Eye (tissue), 1 donor: ENCODE measurements around the gene NUP210.
"Not testable (repeated sequence)": the region's sequence is repeated elsewhere in the genome, so short reads cannot be mapped to it uniquely, and the experiment has no call there.

Experiments
- DNase-seq: peaks from one replicate; pipeline ENCODE4 v3.0.0-alpha.2; 2015

NUP210 gene

DNA sequence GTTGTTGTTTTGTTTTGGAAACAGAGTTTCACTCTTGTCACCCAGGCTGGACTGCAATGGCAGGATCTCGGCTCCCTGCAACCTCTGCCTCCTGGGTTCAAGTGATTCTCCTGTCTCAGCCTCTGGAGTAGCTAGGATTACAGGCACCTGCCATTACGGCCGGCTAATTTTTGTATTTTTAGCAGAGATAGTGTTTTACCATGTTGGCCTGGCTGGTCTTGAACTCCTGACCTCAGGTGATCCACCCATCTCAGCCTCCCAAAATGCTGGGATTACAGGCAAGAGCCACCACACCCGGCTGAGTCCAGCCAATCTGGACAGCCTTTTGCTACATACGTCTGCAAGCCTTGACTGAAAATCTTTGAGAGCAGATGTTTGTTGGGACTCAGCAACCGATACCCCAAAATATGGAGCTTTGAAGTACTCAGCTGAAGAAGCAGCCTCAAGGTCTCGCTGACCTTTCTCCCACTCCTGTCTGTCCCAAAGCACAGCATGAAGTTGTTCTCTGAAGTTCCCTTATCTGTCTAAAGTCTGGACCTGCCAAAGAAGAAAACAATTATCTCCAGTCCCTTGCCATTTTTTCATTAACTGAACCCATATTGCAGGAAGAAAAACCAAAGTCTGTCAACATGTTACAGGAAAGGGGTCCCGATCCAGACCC, 9.6 kb upstream of the NUP210 start:
- DNase-seq: no peak

DNA sequence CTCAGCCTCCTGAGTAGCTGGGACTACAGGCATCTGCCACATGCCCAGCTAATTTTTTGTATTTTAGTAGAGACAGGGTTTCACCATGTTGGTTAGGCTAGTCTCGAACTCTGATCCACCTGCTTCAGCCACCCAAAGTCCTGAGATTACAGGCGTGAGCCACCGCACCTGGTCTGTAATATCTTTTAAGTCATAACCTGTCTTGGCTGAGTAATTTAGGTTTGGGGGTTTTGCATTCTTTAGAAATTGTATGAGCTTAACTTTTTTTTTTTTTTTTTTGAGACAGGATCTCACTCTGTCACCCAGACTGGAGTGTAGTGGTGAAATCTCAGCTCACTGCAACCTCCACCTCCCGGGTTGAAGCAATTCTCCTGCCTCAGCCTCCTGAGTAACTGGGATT, 8.6 kb upstream of the NUP210 start:
- DNase-seq: not testable (repeated sequence)

DNA sequence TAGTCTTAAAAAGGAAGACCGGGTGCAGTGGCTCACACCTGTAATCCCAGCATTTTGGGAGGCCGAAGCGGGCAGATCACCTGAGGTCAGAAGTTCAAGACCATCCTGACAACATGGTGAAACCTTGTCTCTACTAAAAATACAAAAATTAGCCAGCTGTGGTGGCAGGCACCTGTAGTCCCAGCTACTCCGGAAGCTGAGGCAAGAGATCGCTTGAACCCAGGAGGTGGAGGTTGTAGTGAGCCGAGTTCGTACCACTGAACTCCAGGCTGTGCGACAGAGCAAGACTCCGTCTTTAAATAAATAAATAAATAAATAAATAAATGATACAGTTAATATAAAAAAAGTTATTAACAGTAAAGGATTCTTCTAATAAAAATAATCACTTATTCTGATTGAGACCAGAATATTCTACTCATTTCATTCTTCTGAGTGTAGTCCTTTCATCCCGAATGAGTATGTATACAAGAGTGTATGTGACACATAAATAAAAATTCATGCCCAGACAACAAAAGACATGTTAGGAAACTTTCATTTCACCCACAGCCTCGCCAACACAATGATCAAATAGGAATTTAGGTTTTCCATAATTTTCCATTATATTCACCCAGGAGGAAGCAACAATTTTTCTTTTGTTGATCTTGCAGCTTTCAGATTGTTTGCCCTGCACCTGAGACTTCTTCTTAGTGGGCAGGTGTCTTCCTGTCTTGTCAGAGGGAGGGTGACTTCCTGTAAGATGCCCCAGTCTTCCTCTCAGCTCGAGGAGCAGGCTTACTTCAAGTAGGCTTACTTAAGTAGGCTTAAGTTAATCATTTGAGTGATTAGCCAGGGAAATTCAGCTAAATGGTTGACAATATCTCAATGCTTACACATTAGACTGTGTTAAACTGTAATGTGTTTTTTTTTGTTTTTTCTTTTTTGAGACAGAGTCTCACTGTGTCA, 7.8 kb upstream of the NUP210 start:
- DNase-seq: no peak

DNA sequence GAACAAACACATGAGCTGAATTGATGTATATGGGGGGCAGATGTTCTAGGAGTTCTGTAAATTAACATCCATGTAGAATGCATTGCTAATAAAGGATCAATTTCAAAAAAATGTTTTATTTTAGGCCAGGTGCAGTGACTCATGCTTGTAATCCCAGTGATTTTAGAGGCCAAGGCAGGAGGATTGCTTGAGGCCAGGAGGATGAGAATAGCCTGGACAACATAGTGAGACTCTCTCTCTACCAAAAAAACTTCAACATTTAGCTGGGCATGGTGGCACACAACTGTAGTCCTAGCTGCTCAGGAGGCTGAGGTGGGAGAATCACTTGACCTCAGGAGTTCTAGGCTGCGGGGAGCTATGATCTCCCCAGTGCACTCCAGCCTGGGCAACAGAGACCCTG, 6.5 kb upstream of the NUP210 start:
- no peak for DNase-seq

DNA sequence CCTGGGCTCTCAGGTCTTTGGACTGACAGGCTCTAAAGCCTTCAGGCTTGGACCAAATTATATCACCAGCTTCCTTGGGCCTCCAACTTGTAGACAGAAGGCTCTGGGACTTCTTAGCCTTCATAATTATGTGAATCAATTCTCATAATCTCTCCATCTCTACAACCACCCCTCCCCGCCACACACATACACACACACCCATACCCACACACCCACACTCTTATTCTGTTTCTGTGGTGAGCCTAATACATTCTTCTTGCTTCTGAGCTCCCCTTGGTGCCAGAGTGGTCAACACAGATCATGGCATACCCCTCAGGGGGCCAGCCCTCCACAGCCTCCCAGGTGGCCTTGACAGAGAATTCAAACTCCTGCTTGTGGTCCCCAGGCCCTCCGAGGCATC, 5.6 kb upstream of the NUP210 start:
- no peak for DNase-seq

DNA sequence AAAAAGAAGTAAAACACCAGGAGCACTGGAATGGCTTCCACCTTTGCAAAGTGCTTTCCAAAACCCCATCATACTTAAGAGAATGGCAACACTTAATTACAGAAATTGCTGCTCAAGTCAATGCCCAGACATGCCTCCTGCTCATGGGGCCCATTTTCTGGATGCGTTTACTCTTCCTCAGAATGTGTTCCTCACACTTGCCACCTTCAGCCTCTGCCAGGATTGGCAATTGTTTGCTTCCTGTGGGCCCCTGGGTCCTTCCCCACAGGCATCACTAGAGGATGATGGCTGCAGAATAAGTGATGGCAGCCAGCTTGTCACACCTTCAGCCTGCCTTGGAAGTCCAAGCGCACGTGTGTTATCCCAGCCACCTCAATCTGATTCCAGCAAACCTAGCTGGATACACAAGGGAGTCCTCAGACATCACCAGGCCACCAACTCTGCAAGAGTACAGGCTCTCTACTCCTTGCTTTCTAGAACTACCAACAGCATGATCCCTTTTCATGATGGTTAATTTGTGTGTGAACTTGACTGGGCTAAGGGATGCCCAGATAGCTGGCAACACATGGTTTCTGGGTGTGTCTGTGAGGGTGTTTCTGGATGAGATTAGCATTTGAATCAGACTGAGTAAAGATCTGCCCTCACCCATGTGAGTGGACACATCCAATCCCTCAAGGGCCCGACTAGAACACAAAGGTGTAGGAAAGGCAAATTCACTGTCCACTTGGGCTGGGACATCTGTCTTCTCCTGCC, 4.9 kb upstream of the NUP210 start:
- no peak for DNase-seq

DNA sequence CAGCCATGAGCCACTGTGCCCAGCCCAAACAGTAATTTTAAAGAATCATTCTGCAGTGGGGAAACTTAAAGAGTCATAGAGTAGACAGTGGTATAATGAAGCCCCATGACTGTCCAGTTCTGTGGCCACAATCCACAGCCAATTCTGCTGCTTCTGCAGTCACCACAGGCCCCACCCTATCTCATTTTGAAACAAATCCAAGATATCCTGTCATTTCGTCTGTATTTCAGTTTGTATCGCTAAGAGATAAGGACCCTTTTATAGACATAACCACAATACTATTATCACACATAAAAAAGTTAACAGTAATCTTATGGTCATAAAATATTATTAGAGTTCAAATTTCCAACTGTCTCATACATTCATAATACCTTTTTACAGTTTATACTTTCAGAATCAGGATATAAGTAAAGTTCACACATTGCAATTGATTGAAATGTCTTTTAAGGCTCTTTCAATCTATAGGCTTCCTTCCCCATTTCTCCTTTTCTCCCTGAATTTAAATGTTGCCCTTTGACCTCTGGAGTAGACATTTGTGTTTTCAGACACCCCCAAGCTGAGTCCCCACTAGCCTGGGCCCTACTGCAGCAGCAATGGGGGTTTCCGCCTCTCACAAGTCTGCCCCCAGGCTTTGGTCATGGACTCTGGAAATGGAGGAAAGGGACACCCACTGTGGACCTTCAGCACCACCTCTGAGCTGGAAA, 4.2 kb upstream of the NUP210 start:
- DNase-seq: no peak

DNA sequence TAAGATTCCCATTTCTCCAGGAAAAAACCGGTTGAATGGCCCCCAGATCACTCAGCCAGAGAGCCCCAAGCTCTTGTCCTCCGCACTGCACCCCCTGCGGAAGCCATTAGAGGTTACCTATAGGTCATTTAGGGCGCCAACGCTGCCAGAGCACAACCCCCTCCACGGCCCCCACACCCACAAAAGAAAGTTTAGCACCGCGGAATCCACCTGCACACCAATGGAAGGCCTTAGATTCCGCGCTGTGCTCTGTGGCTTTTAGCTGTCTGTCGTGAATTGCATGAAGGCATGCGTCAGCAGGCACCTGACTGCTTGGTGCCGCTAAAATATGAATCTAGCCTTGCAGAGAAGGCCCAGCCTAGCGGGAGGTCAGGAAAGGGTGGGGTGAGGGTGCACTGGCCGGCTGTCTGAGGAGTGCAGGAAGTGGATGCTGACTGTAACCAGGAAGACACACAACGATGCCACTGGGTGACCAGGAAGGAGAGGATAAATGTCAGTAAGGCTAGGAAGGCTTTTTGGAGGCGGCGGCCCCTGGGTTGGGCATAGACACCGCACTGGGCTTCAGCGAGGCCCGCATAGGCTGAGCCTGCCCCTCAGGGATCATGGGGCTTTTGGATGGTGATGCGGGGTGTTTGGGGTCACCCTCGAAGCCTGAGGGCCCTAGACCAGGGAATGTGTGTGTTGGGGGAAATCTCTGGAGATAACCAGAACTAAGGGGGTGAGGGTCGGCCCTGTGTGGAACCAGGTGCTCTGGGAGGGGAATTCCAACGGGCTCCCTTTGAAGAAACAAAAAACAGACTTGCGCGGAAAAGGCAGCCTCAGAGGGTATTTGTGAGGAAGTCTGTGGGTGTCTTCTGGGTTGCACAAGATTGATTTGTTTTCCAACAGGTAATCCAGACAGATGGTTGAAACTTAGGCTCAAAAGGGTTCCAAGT, 976 bp upstream of the NUP210 start:
- DNase-seq: peak; percentile 24

DNA sequence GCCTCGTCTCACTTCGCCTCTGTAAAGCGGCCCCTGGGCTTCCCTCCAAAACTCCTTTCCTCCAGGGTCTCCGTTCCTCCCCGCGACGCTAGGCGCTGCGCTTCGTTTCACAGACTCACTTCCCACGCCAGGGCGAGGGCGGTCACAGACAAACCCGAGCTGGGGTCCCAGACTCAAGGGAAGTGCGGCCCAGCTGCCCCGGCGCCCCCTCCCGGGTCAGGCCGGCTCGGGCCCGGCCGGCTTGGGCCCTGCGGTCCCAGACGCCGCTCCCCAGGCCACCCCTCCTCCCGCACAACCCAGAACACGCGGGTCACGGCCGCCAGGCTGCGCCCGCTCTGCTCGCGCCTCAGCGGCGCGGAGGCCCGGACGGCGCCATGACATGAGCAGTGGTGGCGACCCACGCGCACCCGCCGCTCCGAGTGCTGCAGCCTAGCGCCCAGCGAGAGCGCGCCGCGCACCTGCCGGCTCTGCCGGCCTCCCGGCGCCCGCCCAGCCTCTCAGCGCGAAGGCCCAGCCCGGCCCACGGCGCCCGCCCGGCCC, 547 bp downstream of the NUP210 start:
- peak; percentile 76 for DNase-seq

DNA sequence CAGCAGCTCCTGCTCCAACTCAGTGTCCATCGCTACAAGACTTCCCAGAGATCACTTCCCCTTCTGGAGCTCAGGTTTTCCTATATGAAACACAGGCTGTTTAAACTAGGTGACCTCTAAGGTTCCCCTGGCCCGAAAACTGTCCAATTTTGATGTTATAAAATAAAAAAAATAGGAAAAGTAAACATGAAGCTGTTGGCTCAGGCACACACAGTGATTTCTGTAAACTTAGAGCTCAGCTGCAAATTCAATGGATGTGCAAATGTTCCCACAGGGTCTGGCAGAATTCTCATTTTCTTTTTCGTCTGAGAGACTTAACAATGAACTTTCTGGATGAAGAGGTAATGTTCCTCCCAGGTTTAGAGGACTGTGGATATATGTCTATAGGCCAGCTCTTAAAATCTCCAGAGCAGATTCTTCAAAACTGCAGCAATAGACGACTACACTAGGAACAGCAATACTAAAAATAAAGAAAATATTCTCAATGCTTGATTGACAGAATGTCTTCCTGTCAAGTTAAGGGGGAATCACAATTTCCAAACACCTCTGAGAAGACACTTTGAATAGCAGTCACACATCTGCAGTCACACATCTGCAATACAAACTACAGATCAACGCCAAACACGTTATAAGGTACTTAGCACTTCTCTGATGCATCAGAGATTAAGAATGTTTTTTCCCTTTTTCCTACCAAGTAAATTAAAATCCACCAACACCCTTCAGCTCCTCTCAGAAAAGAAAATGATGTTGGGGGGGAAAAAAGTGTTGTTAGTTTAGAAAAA, 2.8 kb downstream of the NUP210 start:
- no peak for DNase-seq

DNA sequence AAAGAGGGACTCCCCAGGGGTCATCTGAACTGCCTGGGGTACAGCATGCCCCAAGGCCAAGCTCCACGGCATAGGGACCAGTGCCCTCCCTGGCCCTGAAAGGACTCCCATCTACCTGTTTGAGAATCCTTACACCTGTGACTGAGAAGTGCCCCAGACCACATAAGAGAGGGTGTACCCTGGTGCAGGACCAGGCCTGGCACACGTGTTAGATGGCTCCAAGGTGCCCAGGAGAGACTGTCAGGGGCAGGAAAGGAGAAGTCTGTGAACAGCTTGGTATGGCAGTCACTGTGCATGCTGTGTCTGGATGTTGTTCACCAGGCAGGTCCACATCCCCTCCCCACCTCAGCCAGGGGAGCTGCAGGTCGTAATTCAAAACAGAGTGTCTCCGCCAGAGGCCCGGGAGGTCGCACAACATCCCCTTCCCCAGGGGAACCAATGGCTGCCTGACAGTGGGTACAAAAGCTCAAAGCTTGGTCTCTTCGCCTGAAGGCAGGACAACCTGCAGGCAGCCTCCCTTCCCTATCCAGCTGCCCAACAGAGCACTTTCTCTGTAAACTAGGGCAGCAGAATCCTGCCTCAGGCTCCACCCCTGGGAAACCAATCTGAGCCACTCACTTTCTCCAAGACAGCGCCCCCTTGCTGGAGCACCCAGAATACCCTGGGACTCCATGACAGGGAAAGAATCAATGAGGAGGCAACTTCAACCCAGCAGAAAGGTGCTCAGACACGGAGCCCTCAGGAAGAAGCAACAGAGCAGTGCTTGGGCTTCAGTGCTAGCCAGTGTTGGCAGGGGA, 3.9 kb downstream of the NUP210 start:
- peak; percentile 38 for DNase-seq

DNA sequence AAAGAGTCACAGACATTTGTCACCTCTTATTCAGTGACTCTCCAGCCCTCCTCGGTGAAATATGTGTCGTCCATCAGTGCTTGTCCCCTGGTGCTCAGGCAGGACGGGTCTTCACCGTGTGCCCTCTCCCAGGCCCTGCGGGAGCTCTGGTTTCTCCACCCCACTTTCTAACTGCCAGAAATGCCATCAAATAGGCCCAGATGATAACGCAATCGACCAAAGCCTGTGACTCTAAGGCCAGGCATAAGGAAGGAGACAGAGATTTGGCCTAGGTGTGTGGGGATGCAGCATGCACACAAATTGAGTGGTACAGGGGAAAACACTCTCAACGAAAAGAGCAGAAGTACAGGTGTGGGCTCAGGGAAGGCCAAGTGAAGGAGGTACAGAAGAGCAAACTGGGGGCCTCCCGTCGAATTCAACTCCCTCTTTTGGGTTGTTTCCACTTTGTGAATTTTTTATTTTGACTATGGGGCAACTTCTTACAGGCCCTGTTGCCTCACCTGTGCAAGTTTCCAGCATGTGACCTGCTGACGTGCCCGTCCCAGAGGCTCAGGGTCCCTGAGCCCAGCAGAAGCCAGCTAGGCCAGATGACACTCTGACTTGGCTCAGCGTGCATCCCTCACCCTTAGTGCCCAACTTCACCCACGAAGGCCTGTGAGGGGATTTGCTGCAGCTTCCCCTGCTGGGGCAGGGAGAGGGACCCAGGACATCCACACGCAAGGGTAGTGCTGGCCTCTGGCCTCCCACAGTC, 4.7 kb downstream of the NUP210 start:
- DNase-seq: no peak

DNA sequence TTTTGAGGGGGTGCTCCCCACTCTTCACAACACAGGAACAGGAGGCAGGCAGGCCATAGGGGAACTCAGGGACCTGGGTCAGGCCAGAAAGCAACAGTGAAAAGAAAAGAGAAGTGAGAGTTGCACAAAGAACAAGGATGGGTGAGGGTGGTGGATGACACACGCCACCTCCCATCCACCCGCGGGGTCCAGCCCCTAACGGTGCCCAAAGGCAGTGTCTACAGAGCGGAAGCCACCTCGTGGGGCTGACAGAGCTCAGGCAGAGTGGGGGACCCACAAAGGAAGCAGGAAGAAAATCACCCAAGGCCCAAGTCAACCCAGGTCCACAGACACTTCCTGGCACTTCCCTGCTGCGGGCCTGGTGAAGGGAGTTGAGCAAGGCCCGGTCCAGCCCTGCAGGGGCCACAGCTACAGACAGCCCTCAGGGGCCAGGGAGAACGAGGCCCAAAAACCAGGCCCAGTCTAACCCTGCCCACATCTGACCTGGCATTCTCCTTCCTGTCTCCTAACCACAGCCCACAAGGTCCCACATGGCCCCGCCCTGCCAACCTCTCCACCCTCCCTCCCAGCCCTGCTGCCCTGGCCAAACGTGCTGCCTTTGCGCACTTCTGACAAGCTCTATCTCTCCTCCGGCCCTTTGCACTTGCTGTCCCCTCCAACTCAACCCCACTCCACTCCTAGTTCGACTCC, 5.9 kb downstream of the NUP210 start:
- no peak for DNase-seq

DNA sequence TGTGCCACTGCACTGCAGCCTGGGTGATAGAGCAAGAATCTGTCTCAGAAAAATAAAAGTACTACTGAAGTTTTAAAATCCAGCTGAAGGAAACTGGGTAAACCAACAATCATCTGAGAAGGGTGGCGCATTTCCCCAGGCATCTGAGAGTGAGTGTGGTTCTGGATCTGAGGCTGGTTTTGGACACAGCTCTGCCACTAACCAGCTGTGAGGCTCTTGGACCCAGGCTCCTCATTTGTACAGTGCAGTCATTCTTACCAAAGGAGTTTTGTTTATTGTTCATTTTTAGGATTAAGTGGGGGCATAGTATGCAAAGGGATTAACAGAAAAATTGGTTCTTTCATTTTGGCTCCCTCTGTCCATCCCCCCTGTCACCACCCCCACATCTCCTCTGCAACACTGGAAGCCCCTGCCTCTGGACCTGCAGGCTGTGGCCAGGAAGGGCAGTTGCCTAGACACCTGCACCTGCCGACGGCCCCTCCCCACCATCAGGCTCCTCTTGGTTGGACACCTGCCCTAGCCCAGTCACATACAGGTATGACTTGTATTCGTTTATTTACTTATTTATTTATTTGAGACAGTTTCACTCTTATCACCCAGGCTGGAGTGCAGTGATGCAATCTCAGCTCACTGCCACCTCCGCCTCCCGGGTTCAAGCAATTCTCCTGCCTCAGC, 8.8 kb downstream of the NUP210 start:
- no peak for DNase-seq

DNA sequence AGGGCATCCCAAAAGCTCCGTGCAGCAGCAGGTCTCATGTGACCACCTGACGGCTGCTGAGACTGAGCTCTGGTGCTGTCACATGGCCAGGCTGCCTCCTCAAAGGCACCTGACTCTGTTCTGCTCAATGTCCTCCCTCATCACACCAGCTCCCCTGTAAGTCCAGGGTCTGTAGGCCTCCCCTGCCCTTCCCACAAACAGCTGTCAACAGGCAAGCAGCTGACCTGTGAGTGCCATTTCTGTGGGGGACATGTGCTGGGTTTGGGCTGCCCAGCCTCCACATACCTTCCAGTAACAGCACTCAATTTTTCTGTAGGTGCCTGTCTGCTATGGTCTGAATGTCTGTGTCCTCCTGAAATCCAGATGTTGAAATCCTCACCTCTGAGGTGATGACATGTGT, 11.2 kb downstream of the NUP210 start:
- no peak for DNase-seq

DNA sequence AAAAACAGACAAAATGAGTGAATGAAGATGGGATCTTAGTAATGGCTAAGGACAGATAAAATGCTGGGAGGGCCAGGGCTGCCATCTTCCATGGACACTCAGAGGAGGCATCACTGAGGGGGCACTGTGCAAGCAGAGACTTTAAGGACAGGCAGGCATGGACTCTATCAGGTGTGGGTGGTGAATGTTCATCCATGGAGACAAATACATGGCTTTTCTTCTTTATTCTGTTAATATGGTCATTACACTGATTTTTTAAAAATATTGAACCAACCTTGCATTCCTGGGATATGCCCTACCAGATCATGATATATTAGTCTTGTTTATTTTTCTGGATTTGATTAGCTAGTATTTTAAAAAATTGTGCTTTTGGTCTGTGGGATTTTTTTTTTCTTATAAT, 12.2 kb downstream of the NUP210 start:
- DNase-seq: no peak

DNA sequence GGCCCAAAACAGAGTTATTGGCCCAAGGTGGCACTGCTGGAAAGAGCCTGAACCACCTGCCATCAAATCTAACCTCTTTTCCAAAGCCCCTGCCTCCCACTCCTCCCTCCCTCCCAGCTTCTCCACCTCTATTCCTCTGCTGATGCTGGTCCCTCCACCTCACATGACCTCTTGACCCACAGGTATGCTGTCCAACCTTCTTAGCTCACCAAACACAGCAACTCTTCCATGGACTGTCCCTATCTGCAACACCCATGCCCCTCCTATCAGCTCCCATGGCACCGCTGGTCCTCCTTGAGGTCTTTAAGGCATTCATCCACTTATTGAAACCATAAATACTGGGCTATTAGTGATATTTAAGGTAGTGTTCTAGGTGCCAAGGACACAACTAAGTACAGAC, 12.6 kb downstream of the NUP210 start:
- DNase-seq: no peak

DNA sequence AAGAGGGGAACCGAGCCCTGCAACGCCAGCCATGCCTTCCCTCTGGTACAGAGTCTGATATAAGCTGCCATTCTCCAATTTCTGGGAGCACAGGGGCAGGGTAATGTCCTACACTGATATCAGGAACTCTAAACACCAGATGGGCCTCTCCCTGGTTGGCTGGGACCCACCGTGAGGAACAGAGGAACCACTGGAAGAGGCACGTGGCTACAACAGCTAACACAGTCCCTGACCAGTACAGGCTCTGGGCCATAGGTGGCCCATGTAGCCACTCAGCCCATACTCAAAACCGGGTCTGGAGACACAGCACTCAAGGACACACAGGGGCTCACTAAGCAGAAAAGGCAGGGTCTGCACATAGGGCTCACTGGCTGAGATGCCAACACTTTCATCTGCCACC, 13.9 kb downstream of the NUP210 start:
- DNase-seq: no peak
